CD8-positive, alpha-beta memory T cell (primary cell): ENCODE results near the gene DUS3L. TPM values are rescaled to one million over a fixed set of nuclear protein-coding genes. Genes with fewer than 3 reads are reported as not detected.

ENCODE experiments used
- CTCF ChIA-PET: fragments of 350-600 bp; sonication (Branson Sonifier 250); formaldehyde crosslinking; loops from one replicate; lab custom pipeline; 2021; ENCODE audit warnings: antibody characterized with exemption; lab: Charles Lee
- POLR2A ChIA-PET: fragments of 350-600 bp; sonication (Branson Sonifier 250); formaldehyde crosslinking; loops from one replicate; lab custom pipeline; 2021; ENCODE audit warnings: antibody characterized with exemption; lab: Charles Lee
- DNase-seq, 5 donors: peaks; one replicate each; pipeline versions ENCODE4 v3.0.0 to v3.0.0-alpha.2; 2020 to 2022; ENCODE audit warnings: mixed read lengths in 1 of 5
- H3K27ac ChIP-seq: one replicate; pipeline ENCODE4 v1.7.0; 2013; ENCODE audit warnings: low read depth, mild to moderate bottlenecking, low read length, moderate library complexity
- H3K27me3 ChIP-seq: 2 replicates; pipeline ENCODE4 v1.7.0; 2013; ENCODE audit warnings: low read length, mild to moderate bottlenecking; ENCODE audit not compliant: insufficient read depth, poor library complexity, severe bottlenecking
- H3K36me3 ChIP-seq: 2 replicates; pipeline ENCODE4 v1.7.0; 2013; ENCODE audit warnings: mild to moderate bottlenecking, low read length, moderate library complexity; ENCODE audit not compliant: insufficient read depth
- H3K4me1 ChIP-seq: 2 replicates; pipeline ENCODE4 v1.7.0; 2013; ENCODE audit warnings: mild to moderate bottlenecking, low read length, moderate library complexity; ENCODE audit not compliant: insufficient read depth
- H3K4me3 ChIP-seq: 2 replicates; pipeline ENCODE4 v1.7.0; 2013; ENCODE audit warnings: mild to moderate bottlenecking, low read length
- H3K9me3 ChIP-seq: 2 replicates; pipeline ENCODE4 v1.7.0; 2013; ENCODE audit warnings: mild to moderate bottlenecking, low read length
- H3K27ac Mint-ChIP-seq, 8 donors: one replicate each; pipeline ENCODE4 v1.8.0; 2020 to 2021; ENCODE audit warnings: mixed read lengths in 8 of 8, mild to moderate bottlenecking in 6 of 8, inconsistent platforms in 3 of 8, moderate library complexity in 3 of 8
- H3K27me3 Mint-ChIP-seq, 2 donors: one replicate each; pipeline ENCODE4 v1.8.0; 2020 to 2021; ENCODE audit warnings: mixed read lengths in 2 of 2, mild to moderate bottlenecking in 1 of 2, moderate library complexity in 1 of 2
- H3K36me3 Mint-ChIP-seq, 3 donors: one replicate each; pipeline ENCODE4 v1.8.0; 2020 to 2021; ENCODE audit warnings: mixed read lengths in 3 of 3, inconsistent platforms in 1 of 3, mild to moderate bottlenecking in 1 of 3
- H3K4me1 Mint-ChIP-seq, 3 donors: one replicate each; pipeline ENCODE4 v1.8.0; 2020 to 2021; ENCODE audit warnings: mixed read lengths in 3 of 3, inconsistent platforms in 1 of 3, mild to moderate bottlenecking in 1 of 3
- H3K4me3 Mint-ChIP-seq, 7 donors: one replicate each; pipeline ENCODE4 v1.8.0; 2020 to 2021; ENCODE audit warnings: mixed read lengths in 7 of 7, mild to moderate bottlenecking in 6 of 7, moderate library complexity in 4 of 7, inconsistent platforms in 2 of 7
- H3K9me3 Mint-ChIP-seq, 5 donors: one replicate each; pipeline ENCODE4 v1.8.0; 2020 to 2022; ENCODE audit warnings: mixed read lengths in 5 of 5, mild to moderate bottlenecking in 3 of 5, moderate library complexity in 2 of 5, inconsistent platforms in 1 of 5
- polyA plus RNA-seq: library from polyadenylated mRNA; unstranded; fragments of 300-500 nt; fragmentation: Illumina TruSeq; gene quantifications from one replicate; pipeline ENCODE4 v1.2.3, GENCODE V29; 2021
- total RNA-seq, 2 experiments: library from RNA; stranded (reverse); gene quantifications; one replicate each; pipeline ENCODE4 v1.2.3, GENCODE V29; 2021

The DUS3L gene
- total and polyA plus RNA-seq, 3 experiments from 2014 or later, result 33.2 to 93.6 (median 90.9) TPM

DNA sequence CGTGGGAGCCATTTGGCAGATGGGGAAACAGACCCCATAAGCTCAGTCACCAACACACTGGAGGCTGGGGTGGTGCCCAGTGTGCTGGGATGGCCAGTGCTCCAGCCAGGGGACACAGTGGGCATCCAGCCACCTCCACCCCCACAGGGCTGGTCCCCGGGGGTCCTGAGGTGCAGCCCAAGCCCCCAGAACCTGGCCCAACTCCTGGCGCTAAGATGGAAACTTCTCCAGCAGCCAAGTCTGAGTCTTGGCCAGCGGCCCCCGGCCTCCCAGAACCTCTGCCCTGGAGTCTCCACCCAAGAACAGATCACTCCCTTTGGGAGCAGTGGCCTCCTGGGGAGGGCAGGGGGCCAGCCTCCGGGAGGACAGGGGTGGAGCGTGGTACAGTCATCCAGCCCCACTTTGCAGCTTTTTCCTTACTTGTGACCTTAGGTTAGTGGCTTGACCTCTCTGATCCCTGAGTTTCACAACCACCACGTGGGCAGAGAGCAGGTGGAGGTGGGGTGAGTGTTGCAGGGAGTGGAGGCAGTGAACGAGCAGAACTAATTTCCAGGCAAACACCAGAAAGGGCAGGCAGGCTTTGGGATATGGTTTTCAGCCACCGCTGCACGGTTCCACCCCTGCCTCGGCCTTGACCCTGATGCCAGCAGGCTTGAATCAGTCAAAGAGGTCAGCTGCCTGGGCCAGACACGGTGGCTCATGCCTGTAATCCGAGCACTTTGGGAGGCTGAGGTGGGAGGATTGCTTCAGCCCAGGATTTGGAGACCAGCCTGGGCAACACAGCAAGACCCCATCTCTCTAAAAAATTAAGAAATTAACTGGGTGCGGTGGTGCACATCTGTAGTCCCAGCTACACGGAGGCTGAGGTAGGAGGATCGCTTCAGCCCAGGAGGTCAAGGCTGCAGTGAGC lies 9.7 kb upstream of the DUS3L start:
- Mint-ChIP-seq H3K27me3 (peaks cover 16 to 31% of the 10 kb centered on the region in 2 donors), H3K4me1 (peaks cover 9 to 27% (median 20%) of the 10 kb centered on the region in 3 donors), H3K27ac (no peak overlapping the region), H3K9me3 (no peaks in the 10 kb centered on the region), H3K4me3 (peak overlapping the region in 1 of 7 donors; percentile 56), H3K36me3 (no peaks in the 10 kb centered on the region)
- no peak overlapping the region for H3K27ac ChIP-seq
- ChIA-PET CTCF (no interaction called here), POLR2A (interaction anchor here (0.6 kb wide), 1 partner anchor 27 kb away, joined by 3 read pairs; no protein-coding TSS in a partner anchor)
- peaks cover 22% of the 10 kb centered on the region for H3K27me3 ChIP-seq
- H3K4me3 ChIP-seq, result no peak overlapping the region
- H3K9me3 ChIP-seq, result no peaks in the 10 kb centered on the region
- H3K4me1 ChIP-seq, result peaks cover 20% of the 10 kb centered on the region
- H3K36me3 ChIP-seq, result no peaks in the 10 kb centered on the region
- DNase-seq, result no peak

- H3K4me1 Mint-ChIP-seq, result peaks cover 9 to 22% (median 20%) of the 10 kb centered on the region in 3 donors
Observed at GRCh38 chr19:5799247-5800241, 8.6 kb upstream of the DUS3L start.

DNA sequence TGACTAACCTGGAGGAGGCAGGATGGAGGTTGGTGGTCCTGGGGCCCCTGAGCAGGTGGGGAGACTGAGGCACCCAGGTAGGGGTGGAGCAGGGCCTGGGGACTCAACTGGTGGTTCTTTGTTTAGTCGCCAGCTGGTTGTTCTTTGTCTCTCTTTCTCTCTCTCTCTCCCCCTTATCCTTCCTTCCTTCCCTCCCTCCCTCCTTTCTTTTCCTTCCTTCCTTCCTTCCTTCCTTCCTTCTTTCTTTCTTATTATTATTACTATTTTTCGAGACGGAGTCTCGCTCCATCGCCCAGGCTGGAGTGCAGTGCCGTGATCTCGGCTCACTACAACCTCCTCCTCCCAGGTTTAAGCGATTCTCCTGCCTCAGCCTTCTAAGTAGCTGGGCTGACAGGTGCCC lies 7.3 kb upstream of the DUS3L start:
- H3K27me3 ChIP-seq, result peaks cover 18% of the 10 kb centered on the region
- Mint-ChIP-seq H3K9me3 (no peaks in the 10 kb centered on the region), H3K4me3 (no peak overlapping the region), H3K36me3 (no peaks in the 10 kb centered on the region), H3K27ac (no peak overlapping the region), H3K4me1 (peaks cover 3 to 10% (median 7%) of the 10 kb centered on the region in 3 donors), H3K27me3 (peaks cover 14 to 25% of the 10 kb centered on the region in 2 donors)
- no peaks in the 10 kb centered on the region for H3K9me3 ChIP-seq
- H3K27ac ChIP-seq, result no peak overlapping the region
- peaks cover 6% of the 10 kb centered on the region for H3K4me1 ChIP-seq
- H3K4me3 ChIP-seq, result no peak overlapping the region
- DNase-seq, result no peak
- CTCF ChIA-PET, result interaction anchor here (1.4 kb wide), 1 partner anchor 224 kb away, joined by 3 read pairs; no protein-coding TSS in a partner anchor
- POLR2A ChIA-PET, result no interaction called here
- no peaks in the 10 kb centered on the region for H3K36me3 ChIP-seq

More at GRCh38 chr19:5799247-5800241, 8.6 kb upstream of the DUS3L start:
- no peaks in the 10 kb centered on the region for H3K9me3 Mint-ChIP-seq
- Histone ChIP-seq H3K4me1 (peaks cover 19% of the 10 kb centered on the region), H3K27me3 (peaks cover 22% of the 10 kb centered on the region), H3K4me3 (no peak overlapping the region), H3K9me3 (no peaks in the 10 kb centered on the region), H3K36me3 (no peaks in the 10 kb centered on the region), H3K27ac (no peak overlapping the region)
- DNase-seq, result no peak
- H3K36me3 Mint-ChIP-seq, result no peaks in the 10 kb centered on the region
- H3K4me3 Mint-ChIP-seq, result no peak overlapping the region
- ChIA-PET CTCF (interaction anchor here (0.7 kb wide), 1 partner anchor 222 kb away, joined by 3 read pairs; no protein-coding TSS in a partner anchor), POLR2A (interaction anchor here (0.6 kb wide), 1 partner anchor 28 kb away, joined by 3 read pairs; no protein-coding TSS in a partner anchor)
- H3K27ac Mint-ChIP-seq, result no peak overlapping the region
- H3K27me3 Mint-ChIP-seq, result peaks cover 17 to 31% of the 10 kb centered on the region in 2 donors

DNA sequence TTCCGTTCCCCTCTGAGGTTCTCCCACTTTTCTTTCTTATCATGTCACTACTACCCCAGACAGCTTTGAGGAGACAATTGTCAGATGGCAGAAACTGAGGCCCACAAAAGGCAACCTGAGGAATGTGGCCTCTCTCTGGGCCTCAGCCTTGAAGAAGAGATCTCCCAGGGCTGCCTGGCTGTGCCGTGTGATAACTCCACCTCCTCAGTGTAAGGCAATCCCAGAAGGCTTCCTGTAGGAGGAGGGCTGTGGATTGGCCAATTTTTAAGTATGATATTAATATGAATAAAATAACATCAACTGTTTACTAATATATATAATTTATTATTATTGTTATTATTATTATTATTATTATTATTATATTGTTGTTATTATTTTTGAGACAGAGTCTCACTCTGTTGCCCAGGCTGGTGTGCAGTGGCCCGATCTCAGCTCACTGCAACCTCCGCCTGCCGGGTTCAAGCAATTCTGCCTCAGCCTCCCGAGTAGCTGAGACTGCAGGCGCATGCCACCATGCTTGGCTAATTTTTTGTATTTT lies 4.5 kb upstream of the DUS3L start:
- Mint-ChIP-seq H3K27me3 (peaks cover 13% of the 10 kb centered on the region in 2 donors), H3K9me3 (peaks cover 0 to 3% (median 0%) of the 10 kb centered on the region in 5 donors), H3K36me3 (peaks cover under 1 to 7% (median 1%) of the 10 kb centered on the region in 3 donors), H3K4me1 (peaks cover 7 to 9% (median 7%) of the 10 kb centered on the region in 3 donors), H3K4me3 (no peak overlapping the region), H3K27ac (no peak overlapping the region)
- H3K27ac ChIP-seq, result no peak overlapping the region
- no peak for DNase-seq
- no peaks in the 10 kb centered on the region for H3K36me3 ChIP-seq
- H3K27me3 ChIP-seq, result peaks cover 10% of the 10 kb centered on the region
- no peaks in the 10 kb centered on the region for H3K9me3 ChIP-seq
- no peak overlapping the region for H3K4me3 ChIP-seq
- H3K4me1 ChIP-seq, result peaks cover 6% of the 10 kb centered on the region
- ChIA-PET POLR2A (no interaction called here), CTCF (interaction anchor here (1.2 to 6.7 kb wide), 2 partner anchors 8 to 227 kb away, joined by 3 to 44 read pairs; no protein-coding TSS in a partner anchor)

- Histone ChIP-seq H3K27ac (no peak overlapping the region), H3K36me3 (peaks cover 10% of the 10 kb centered on the region), H3K9me3 (no peaks in the 10 kb centered on the region), H3K4me3 (no peak overlapping the region), H3K27me3 (no peaks in the 10 kb centered on the region), H3K4me1 (peaks cover 14% of the 10 kb centered on the region)
- Mint-ChIP-seq H3K27ac (peak overlapping the region in 2 of 8 donors; percentile 38 to 70), H3K27me3 (peaks cover 3 to 6% of the 10 kb centered on the region in 2 donors), H3K36me3 (peaks cover 6 to 24% (median 8%) of the 10 kb centered on the region in 3 donors), H3K9me3 (peaks cover 0 to 3% (median 0%) of the 10 kb centered on the region in 5 donors), H3K4me3 (no peak overlapping the region), H3K4me1 (peaks cover 16 to 18% (median 17%) of the 10 kb centered on the region in 3 donors)
- DNase-seq, result no peak
- ChIA-PET CTCF (interaction anchor here (0.9 to 6.7 kb wide), 3 partner anchors 10 to 103 kb away, joined by 3 to 44 read pairs (median 4); no protein-coding TSS in a partner anchor), POLR2A (no interaction called here)
Observed at GRCh38 chr19:5793188-5793587, 2.2 kb upstream of the DUS3L start.

GRCh38 chr19:5792224-5792623 lies 1.3 kb upstream of the DUS3L start:
- Histone ChIP-seq H3K27ac (no peak overlapping the region), H3K4me1 (peaks cover 14% of the 10 kb centered on the region), H3K36me3 (peaks cover 16% of the 10 kb centered on the region), H3K4me3 (no peak overlapping the region), H3K9me3 (no peaks in the 10 kb centered on the region), H3K27me3 (no peaks in the 10 kb centered on the region)
- CTCF ChIA-PET, result interaction anchor here (6.7 kb wide), 1 partner anchor 11 kb away, joined by 44 read pairs; no protein-coding TSS in a partner anchor
- H3K27me3 Mint-ChIP-seq, result peaks cover 3% of the 10 kb centered on the region in 2 donors
- H3K4me3 Mint-ChIP-seq, result no peak overlapping the region
- peaks cover 6 to 29% (median 12%) of the 10 kb centered on the region in 3 donors for H3K36me3 Mint-ChIP-seq
- H3K4me1 Mint-ChIP-seq, result peaks cover 16 to 18% (median 17%) of the 10 kb centered on the region in 3 donors
- peak overlapping the region in 2 of 8 donors; percentile 49 to 75 for H3K27ac Mint-ChIP-seq
- peaks cover 0 to 3% (median 0%) of the 10 kb centered on the region in 5 donors for H3K9me3 Mint-ChIP-seq
- POLR2A ChIA-PET, result no interaction called here
- no peak for DNase-seq
